Stimulated activated CD4-positive, alpha-beta T cell treated with anti-CD3 and anti-CD28 coated beads, Interleukin-15, amount 100 ng/mL, for 48 hours (primary cell): Measurements from ENCODE around the gene GAN.
"Not testable (repeated sequence)": the region's sequence is repeated elsewhere in the genome, so short reads cannot be mapped to it uniquely, and the experiment has no call there.

Source experiments
- DNase-seq, 2 donors: peaks; one replicate each; pipeline ENCODE4 v3.0.0-alpha.2; 2020; ENCODE audit warnings: low read depth in 2 of 2

Gene GAN

GRCh38 chr16:81397879-81398520 is 83.2 kb downstream of the GAN start:
- no peak for DNase-seq

- DNase-seq = no peak
These were observed 85.1 kb downstream of the GAN start for GRCh38 chr16:81399909-81400308.

GRCh38 chr16:81401035-81401950 is 86.5 kb downstream of the GAN start:
- DNase-seq = no peak

- DNase-seq = no peak
These were observed 88.4 kb downstream of the GAN start for GRCh38 chr16:81403208-81403600.

GRCh38 chr16:81403601-81404391 is 89.0 kb downstream of the GAN start:
- peak; percentile 54 to 76 for DNase-seq

- DNase-seq = not testable (repeated sequence)
These were observed 90.2 kb downstream of the GAN start for GRCh38 chr16:81405002-81405401.

- no peak for DNase-seq
These were observed 90.9 kb downstream of the GAN start for GRCh38 chr16:81405702-81406113.

- DNase-seq = no peak
These were observed 93.7 kb downstream of the GAN start for GRCh38 chr16:81408409-81408950.

- DNase-seq = no peak
These were observed 94.3 kb downstream of the GAN start for GRCh38 chr16:81409016-81409556.

- DNase-seq = no peak
These were observed 96.0 kb downstream of the GAN start for GRCh38 chr16:81410643-81411293.

- no peak for DNase-seq
These were observed 98.7 kb downstream of the GAN start for GRCh38 chr16:81413245-81413990.

- DNase-seq = no peak
These were observed 101.0 kb downstream of the GAN start for GRCh38 chr16:81415751-81416150.

- DNase-seq = no peak
These were observed 102.0 kb downstream of the GAN start for GRCh38 chr16:81416749-81417148.

- no peak for DNase-seq
These were observed 102.4 kb downstream of the GAN start for GRCh38 chr16:81417210-81417609.

- DNase-seq = no peak
These were observed 105.0 kb downstream of the GAN start for GRCh38 chr16:81419806-81420205.

GRCh38 chr16:81421126-81421525 is 106.4 kb downstream of the GAN start:
- DNase-seq = no peak

GRCh38 chr16:81421536-81421935 is 106.8 kb downstream of the GAN start:
- no peak for DNase-seq

- DNase-seq = not testable (repeated sequence)
These were observed 107.4 kb downstream of the GAN start for GRCh38 chr16:81422153-81422552.

GRCh38 chr16:81424771-81425170 is 110.0 kb downstream of the GAN start:
- no peak for DNase-seq

- DNase-seq = no peak
These were observed 112.5 kb downstream of the GAN start for GRCh38 chr16:81427219-81427618.
